HG03045 (cell line): ENCODE measurements around the gene DCN.
"Not testable (repeated sequence)": the region's sequence is repeated elsewhere in the genome, so short reads cannot be mapped to it uniquely, and the experiment has no call there.

Experiments
- ATAC-seq: cut with Tn5 transposase; IDR thresholded peaks from one replicate; pipeline ENCODE4 v1.9.1; 2021; ENCODE audit warnings: mild to moderate bottlenecking, moderate library complexity; ENCODE audit not compliant: unreplicated experiment

DCN gene, protein sequence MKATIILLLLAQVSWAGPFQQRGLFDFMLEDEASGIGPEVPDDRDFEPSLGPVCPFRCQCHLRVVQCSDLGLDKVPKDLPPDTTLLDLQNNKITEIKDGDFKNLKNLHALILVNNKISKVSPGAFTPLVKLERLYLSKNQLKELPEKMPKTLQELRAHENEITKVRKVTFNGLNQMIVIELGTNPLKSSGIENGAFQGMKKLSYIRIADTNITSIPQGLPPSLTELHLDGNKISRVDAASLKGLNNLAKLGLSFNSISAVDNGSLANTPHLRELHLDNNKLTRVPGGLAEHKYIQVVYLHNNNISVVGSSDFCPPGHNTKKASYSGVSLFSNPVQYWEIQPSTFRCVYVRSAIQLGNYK

DNA sequence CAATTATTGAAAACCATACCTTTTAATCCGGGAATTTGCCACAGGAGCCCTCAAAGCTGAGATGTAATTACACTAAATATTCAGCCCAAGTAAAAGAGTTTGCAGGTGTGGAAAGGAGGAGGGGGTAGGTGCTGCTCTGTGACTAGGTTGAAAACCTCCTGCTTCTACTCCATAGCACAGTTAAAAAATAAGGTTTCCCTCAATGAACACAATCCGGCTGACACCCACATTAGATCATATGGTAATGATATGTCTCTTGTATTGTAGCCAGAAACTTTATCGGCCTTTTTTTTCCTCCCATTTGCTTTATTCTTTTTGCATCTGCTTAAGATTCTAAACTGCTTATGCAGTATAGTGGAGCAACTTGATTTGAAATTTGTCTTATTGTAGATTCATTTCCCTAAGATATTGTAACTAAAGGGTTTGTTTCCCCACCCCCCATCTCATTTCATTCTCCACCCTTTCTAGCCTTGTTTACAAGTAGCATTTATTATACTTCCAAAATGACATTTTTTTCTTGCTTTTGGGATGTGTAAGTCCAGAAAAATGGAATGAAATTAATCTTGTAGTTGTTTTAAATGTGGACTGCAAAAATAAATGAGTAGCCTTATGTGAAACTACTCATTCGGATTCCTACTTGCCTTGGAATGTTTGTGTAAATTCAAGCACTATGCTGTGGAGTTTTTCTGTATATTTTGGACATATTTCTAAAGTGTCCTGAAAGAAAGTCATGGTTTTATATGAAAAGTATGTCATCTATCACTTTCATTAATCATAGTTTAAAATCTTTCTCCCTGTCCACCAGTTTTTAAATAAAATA lies at the start of gene DCN:
TSS of gene DCN (minus strand) at position 182 of the 820 bp plus-strand sequence. CDS start 4,265 bp downstream, outside the sequence.
- ATAC-seq = no peak

DNA sequence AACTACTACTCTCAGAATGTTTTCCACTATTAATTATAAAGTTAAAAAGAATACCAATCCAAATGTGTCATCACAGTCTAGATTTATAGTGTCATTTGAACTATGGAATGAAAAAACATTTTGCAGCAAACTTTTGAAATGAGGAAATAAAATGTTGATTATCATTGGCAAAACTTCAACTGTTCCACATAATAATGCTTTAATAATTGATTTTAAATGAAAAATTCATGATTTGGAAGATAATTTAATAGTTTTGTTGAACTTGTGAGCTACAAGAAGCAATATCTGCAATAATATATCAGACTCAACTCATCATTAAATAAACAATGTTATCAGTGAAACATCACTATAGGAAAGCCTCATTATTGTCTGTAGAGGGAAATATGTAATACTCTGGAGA lies 48.2 kb upstream of the DCN start:
- ATAC-seq = no peak

DNA sequence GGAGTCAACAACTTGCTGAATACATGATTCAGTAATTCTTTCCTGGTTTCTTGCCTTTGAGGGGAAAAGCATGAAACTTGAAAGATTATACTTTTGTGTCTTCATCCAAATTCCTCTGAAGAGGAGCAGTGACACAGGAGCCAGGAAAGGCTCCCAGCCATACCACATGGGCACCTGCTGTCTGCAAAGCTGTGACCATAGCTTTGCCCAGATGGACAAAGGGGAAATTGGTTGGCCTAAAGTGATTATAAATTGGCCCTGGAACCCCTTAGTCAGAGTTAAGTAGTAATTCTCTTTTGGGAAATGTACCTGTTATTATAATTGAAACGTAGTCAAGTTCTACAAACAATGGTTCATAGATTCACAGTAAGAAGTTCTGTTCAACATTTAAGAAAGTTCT lies 44.3 kb upstream of the DCN start:
- no peak for ATAC-seq

DNA sequence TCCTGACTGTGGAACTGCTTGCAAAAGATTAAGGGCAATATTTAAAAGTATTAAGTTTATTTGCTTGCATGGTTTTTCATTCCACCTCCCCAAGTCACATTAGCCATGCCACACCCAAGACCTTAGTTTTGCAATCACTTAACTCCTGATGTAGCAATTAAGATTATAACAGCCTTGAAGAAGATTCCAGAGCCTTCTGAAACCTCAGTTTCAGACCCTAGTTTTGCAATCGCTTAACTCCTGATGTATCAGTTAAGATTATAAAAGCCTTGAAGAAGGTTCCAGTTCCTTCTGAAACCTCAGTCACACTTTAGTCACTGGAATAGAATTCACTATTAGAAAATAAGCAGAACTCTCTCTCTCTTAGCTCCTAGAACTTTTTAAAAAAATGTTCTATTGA lies 42.7 kb upstream of the DCN start:
- no peak for ATAC-seq

DNA sequence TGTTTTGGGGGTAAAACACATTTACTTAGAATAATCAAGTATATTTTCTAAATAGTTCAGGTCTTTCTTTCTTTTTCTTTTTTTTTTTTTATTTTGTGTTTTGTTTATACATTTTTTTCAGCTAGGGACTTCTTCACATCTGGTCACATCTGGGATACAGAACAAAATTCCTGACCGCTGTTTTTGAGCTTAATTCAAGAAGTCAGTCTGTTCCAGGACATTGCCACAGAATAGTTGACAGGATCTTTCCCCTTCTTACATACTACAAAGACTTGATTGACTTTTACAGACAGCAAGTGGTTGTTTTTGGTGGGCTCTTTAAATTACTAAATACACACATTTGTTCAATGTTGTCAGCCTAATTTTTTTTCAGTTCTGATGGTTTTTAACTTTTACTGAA lies 41.8 kb upstream of the DCN start:
- no peak for ATAC-seq

DNA sequence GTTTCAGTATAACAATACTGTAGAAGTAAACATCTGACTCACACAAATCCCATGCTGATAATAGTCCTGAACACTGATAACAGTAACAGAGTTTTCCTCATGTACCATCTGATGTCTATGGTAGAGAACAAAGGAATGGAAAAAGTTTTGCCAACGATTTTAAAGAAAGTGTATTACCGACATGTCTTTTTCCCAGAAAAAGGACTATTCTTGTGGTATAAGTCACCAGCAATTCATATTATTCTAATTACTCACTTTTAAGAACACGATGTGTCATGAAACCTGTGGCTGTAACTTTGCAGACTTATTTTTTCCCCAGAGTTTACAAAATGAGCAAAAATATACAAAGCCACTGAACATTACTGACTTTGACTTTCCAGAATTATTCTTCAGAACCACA lies 40.1 kb upstream of the DCN start:
- no peak for ATAC-seq

DNA sequence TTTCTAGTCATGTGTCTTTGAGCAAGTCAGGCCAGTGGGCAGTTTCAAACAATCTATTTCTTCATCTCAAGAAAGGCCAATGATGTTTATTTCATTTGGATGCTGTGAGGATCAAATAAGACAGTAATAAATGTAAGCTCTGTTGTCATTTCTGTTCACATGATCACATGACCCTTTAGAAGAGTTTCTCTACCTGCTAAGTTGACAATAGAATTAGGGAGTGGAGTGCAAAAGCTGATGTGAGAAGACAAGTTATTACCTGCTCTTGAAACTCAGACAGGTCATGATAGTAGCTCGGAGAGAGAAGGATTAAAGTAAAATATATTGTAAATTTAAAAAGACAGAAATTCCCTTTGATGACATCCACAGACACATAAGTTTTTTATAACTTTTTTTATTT lies 37.3 kb upstream of the DCN start:
- ATAC-seq = no peak

DNA sequence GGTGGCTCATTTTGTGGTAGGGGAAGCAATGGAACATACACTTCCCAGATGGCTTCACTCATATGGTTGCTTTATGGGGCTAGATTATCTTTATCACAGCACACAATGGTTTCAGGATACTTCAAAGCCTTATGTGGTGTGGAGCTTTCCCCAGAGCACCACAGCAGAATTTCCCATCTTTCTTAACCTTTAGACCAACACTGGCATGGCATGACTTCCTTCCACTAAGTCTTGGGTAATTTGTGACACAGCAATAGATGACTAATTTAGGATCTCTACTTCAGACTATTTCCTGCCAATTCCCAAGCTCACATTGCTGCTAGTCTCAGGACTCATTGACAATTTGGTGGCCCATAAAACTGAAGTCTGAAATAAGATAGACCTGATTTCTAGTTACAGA lies 36.9 kb upstream of the DCN start:
- no peak for ATAC-seq

DNA sequence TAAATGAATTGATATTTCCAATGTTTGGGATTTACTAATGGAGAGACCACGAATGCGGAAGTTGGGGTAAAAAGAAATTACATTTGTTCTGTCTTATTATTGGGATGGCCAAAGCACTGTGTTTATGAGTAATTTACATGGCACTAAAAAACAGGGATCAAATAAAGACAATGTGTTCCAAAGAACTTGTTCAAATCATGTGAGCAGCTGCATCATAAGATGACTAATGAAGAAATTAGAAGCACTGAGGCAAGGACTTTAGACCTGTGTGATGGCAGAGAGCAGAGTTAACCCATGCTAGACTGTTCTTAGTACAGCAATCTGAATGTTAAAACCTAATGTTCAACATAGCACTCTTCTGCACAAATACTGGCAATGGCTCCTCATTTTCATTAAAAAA lies 34.3 kb upstream of the DCN start:
- ATAC-seq = no peak

DNA sequence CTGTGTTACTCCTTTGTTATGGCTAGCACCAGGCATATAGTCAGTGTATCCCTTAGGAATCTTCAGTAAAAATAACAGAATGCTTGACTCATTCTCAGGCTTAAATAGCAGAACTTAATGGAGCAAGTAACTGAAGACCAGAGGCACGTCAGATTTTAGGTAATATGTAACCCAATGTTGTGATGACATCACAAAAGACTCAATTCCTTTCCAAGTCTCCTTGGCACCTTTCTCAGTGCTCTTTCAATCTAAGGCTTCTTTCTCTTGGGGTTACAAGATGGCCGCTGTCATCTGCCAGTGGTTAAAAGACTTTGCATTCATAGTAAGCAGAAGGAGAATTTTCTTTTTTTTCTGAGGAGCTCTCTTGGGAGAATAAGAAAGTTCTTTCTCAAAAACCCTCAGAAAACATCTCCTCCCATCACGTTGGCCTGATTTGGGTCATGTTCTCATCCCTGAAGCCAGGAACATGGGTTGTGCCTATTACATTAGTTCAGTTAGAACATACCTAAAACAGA lies 33.4 kb upstream of the DCN start:
- no peak for ATAC-seq

DNA sequence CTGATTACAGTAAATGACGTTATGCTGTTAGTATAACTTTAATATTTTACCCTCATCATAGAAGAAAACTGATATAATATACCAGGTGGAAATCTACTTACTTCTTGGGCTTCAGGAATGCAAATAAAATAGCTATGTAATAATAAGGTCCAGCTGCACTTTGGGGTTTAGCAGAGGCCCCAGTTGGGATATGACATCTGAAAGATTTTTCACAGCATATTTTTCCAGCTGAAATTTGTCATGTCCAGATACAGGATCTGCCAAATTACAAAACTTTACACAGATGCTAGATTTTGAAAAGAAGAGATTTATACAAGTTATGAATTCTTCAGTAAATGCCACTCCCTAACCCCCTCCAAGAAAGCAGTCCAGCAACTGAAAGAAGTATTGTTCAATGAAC lies 29.2 kb upstream of the DCN start:
- ATAC-seq = no peak

DNA sequence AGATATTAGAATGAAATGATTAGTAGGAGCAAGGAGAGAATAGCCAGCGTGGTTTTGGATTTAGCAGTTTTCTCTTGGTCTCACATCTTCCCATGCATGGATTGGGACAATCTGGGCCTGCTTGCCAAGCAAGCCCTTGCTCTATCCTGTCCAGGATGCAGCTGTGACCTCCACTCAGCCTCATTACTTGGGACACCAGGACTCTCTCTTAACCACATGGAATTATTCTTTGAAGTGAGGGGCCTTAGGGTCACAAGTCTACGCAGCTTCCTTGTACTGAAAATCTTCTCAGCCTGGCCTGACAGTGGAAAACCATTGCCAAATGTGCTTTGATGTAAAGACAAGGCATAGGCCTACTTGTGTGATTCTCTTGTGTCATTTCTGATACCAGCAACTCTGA lies 28.0 kb upstream of the DCN start:
- ATAC-seq = no peak

DNA sequence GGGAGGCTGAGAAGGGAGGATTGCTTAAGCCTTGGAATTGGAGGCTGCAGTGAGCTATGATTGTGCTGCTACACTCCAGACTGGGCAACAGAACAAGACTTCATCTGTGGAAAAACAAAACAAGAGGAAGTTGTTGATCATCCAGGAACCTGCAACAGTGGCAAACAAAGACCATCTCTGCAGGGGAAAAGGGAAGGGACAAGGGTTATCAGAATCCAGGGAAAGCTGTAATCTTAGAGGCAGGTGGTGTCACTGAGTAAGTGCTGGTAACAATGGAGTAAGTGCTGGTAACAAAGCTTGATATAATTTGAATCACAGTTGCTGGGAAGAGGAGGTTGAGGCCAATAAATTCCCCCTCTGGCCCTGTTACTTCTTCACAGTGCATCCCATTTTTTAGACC lies 27.5 kb upstream of the DCN start:
- ATAC-seq = no peak

DNA sequence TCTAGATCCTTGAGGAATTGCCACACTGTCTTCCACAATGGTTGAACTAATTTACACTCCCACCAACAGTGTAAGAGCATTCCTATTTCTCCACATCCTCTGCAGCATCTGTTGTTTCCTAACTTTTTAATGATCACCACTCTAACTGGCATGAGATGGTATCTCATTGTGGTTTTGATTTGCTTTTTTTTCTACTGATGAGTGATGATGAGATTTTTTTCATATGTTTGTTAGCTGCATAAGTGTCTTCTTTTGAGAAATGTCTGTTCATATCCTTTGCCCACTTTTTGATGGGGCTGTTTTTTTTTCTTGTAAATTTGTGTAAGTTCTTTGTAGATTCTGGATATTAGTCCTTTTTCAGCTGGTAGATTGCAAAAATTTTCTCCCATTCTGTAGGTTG lies 24.7 kb upstream of the DCN start:
- ATAC-seq = not testable (repeated sequence)

DNA sequence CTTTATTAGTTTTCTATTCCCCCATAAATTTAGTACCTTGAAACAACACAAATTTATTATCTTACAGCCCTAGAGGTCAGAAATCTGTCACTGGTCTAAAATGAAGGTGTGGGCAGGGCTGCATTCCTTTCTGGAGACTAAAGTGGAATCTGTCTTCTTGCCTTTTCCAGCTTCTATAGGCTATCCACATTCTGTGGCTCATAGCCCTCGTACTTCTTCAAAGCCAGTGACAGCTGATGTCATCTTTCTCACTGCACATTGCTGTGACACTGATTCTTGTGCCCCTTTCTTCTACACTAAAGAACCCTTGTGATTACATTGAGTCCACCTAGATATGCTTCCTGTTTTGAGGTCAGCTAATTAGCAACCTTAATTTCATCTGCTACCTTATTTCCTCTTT lies 23.2 kb upstream of the DCN start:
- ATAC-seq = no peak

DNA sequence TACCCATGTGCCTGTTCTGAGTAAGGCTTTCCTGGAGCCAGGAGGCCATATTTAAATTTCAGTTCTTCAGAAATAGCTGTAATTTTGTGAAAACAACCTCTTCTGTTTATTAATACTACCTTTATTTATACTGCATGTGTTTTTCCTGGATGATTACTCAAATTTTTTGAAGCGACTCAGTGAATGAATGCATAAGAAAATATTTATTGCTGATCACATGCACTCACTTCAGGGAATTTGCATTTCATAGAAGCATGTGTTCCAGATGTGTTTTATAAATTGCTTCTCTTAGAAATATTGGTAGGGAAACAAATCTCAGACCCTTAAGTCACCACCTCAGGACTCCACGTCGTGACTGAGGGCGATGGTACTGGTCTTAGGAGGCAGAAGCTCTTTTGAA lies 21.8 kb upstream of the DCN start:
- ATAC-seq = no peak

DNA sequence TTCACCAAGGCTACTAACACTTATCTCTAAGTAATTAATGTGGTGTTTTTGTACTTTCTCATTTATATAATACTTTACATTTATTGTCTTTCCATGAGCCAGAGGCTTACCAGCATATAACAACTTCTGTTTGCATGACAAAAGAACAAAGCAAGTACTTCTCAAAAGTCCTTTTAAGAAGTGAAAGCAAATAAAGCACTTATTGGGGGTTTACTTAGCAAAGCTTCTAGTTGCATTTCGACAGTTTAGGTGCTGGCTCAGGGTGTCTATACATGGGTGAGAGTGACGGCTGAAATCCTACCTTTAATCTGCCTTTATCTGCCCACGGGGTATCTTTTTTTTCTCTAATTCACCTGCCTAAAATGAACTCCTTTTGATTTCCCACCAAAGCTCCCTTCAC lies 21.0 kb upstream of the DCN start:
- ATAC-seq = no peak

DNA sequence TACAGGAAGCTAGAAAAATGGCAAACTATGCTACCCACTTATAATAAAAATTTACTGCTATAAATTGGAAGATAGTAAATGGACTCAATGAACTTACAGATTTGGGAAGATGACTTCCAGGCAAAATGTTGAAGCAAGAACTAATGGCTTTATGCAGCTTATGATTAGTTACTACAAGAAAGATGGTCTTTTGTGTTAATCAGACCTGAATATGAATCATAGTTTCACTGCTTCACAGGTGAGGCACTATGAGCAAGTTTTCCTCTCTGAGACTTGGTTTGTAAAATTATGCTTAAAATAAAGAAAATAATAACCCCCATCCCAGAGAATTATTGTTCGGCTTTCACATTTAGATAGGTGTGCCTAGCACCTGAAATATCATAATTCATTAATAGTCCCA lies 19.8 kb upstream of the DCN start:
- ATAC-seq = no peak

DNA sequence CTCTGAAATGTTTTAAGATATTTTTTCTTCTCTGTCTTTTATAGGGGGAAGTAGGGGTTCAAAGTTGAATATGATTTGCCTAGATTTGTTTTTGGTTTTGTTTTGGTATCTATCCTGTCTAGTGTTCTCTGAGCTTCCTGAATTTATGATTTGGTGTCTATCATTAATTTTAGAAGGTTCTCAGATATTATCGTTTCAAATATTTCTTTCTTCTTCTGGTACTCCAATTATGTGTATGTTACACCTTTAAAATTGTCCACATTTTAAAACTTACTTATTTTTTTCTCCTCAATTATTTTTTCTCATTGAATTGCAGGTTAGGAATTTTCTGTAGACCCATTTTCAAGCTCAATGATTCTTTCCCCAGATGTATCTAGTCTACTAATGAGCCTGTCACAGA lies 13.8 kb upstream of the DCN start:
- no peak for ATAC-seq

DNA sequence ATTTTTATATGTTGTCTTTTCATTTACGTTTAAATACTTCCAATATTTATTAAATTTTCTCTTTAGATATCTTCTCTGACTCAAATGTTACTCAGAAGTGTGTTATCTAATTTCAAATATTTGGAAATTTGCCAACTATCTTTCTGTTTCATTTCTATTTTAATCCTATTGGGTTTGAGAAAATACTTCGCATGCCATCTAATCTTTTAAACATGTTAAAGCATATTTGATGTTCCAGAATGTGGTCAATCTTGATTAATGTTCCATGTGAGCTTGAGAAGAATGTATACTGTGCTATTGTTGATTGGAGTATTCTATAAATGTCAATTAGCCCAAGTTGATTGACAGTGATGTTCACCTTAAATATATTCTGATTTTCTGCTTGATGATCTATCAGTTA lies 11.9 kb upstream of the DCN start:
- no peak for ATAC-seq

DNA sequence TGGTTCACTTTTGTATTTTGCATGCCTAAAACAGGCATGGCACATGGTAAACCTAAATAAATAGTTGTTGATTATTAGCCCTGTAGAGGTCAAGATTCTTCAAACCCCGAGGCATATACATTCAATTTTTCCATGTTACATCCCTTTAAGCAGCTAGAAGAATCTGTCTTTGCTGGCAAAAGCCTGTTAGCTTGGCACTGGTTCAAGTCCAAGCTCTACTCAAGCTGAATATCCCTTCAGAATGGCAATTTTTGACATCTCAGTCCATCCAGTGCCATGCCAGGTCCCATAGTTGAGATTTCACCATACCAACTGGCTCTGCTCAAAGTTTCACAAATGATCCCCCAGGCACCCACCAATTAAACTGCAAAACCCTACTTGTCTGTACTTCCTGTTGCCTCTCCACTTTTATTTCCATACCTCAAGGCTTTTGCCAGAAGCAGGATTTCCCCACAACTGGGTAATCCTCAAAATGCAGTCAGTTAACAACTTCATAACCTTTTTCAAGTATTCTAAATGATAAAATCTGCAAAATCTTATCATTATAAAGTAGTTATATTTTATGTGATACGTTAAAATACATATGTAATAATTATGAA lies 9.0 kb upstream of the DCN start:
- no peak for ATAC-seq

DNA sequence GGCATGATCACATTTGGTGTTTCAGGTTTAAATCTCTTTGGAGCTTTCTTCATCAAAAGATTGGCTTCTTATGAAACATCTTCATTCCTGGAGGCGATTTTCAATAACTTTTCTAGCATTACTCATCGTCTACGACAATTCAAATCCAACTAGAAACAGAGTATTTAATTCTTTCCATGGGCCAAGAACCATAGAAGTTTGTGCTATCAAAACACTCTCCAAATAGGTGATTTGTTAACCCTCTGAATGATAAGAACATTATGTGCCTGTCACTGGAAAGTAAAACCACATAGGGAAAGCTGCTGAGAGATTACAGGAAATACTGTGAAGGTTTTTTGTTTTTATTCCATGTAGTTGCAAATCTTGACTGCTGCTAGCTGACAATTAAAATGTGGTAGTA lies 6.9 kb upstream of the DCN start:
- ATAC-seq = no peak
